Articular chondrocyte of knee joint (primary cell): ENCODE measurements around the gene LDHA. TPM values are rescaled to one million over a fixed set of nuclear protein-coding genes. Genes with fewer than 3 reads are reported as not detected.

Experiments used
- small RNA-seq: library from RNA; depleted of rRNA; stranded (forward); fragments of <200 nt; gene quantifications from one replicate; pipeline ENCODE3, GENCODE V24; 2012
- total RNA-seq: library from RNA; depleted of rRNA; stranded (reverse); fragments of >200 nt; gene quantifications from 2 replicates; pipeline ENCODE4 v1.2.3, GENCODE V29; 2012

Gene LDHA
- 1,508 and 1,519 TPM in 2 replicates for total RNA-seq

GRCh38 chr11:18394275-18394927 lies at the start of gene LDHA:
Gene LDHA, plus strand, starts transcription at chr11:18394563. Its CDS starts 2,280 bp downstream, at chr11:18396843.

GRCh38 chr11:18455686-18456372 lies 61.5 kb downstream of the LDHA start, which contains the start of gene LDHAL6A:
Gene LDHAL6A, plus strand, starts transcription at chr11:18455856. Its CDS starts 825 bp downstream, at chr11:18456681.

Small RNAs within 50 kb of the gene (small RNA-seq; reads per million reads assigned to genes)
- gene MIR3159: 2.0 reads per million, percentile 72 among the genes with 10 or more reads in this experiment

Other genes starting within 250 kb of the LDHA start
- gene MRGPRX4, start 221.7 kb upstream of the LDHA start, total RNA-seq: not detected in 2 replicates
- gene SAA4, start 157.8 kb upstream of the LDHA start, total RNA-seq: not detected in 2 replicates
- 0.13 TPM in 1 of 2 replicates, not detected in the other for gene SAA2, start 145.9 kb upstream of the LDHA start, total RNA-seq
- 0.32 and 0.39 TPM in 2 replicates for gene SAA1, start 128.3 kb upstream of the LDHA start, total RNA-seq
- 34.8 and 49.5 TPM in 2 replicates for gene HPS5, start 72.4 kb upstream of the LDHA start, total RNA-seq
- gene GTF2H1, start 72.0 kb upstream of the LDHA start, total RNA-seq: 102 and 110 TPM in 2 replicates
- gene LDHC, start 17.8 kb downstream of the LDHA start, total RNA-seq: not detected in 2 replicates
- not detected in 2 replicates for gene LDHAL6A, start 61.3 kb downstream of the LDHA start, total RNA-seq
- 58.8 and 75.6 TPM in 2 replicates for gene TSG101, start 132.4 kb downstream of the LDHA start, total RNA-seq
- gene UEVLD, start 194.2 kb downstream of the LDHA start, total RNA-seq: 29.5 and 32.9 TPM in 2 replicates
- 0.43 and 0.78 TPM in 2 replicates for gene MISFA, start 205.2 kb downstream of the LDHA start, total RNA-seq
- gene SPTY2D1, start 239.8 kb downstream of the LDHA start, total RNA-seq: 22.6 and 24.6 TPM in 2 replicates